HEK293 (cell line): ENCODE measurements around the gene AHRR.

Experiments used
- CTCF ChIA-PET: fragments of 350-600 bp; formaldehyde crosslinking; extraction: SDS; loops from one replicate; lab custom pipeline; 2021; ENCODE audit warnings: antibody characterized with exemption; lab: Yijun Ruan, JAX
- POLR2A ChIA-PET: fragments of 300-600 bp; formaldehyde crosslinking; extraction: SDS; loops from one replicate; lab custom pipeline; 2020; ENCODE audit warnings: antibody characterized with exemption, inconsistent platforms; lab: Yijun Ruan, JAX
- H3K27ac ChIP-seq: fragments of 200-500 bp; sonication (Bioruptor generic); 2 replicates; pipeline ENCODE4 v1.5.1; 2014; ENCODE audit warnings: low read depth, low read length, control low read depth, inconsistent platforms; ENCODE audit errors: extremely low read depth
- H3K36me3 ChIP-seq, 2 experiments: fragments of 200-500 bp in 1 of 2; sonication (Bioruptor generic) in 1 of 2; 1 replicate in 1 of 2; 2 replicates in 1 of 2; pipeline ENCODE4 v1.5.1; 2014 to 2017; ENCODE audit warnings: inconsistent platforms in 2 of 2, low read length in 2 of 2; ENCODE audit not compliant: control insufficient read depth in 2 of 2, insufficient read depth in 1 of 2
- H3K4me1 ChIP-seq: fragments of 200-500 bp; sonication (Bioruptor generic); 2 replicates; pipeline ENCODE4 v1.5.1; 2014; ENCODE audit warnings: mild to moderate bottlenecking, low read length, inconsistent platforms; ENCODE audit not compliant: control insufficient read depth, insufficient read depth
- H3K4me3 ChIP-seq: 2 replicates; pipeline ENCODE4 v1.5.1; 2011; ENCODE audit warnings: low read depth, mild to moderate bottlenecking, control low read depth, low read length, moderate library complexity
- H3K9me3 ChIP-seq: fragments of 200-500 bp; sonication (Bioruptor generic); 2 replicates; pipeline ENCODE4 v1.5.1; 2014; ENCODE audit warnings: low read depth, low read length, inconsistent platforms; ENCODE audit not compliant: control insufficient read depth, insufficient read depth
- INSM2 ChIP-seq: fragments of 450-650 bp; formaldehyde crosslinking; IDR thresholded peaks from 2 replicates; pipeline ENCODE4 v1.5.1; 2016; ENCODE audit warnings: missing biosample characterization, missing genetic modification characterization
- RBAK ChIP-seq: fragments of 450-650 bp; formaldehyde crosslinking; IDR thresholded peaks from 2 replicates; pipeline ENCODE4 v1.5.1; 2016; ENCODE audit warnings: missing biosample characterization, missing genetic modification characterization
- ZNF10 ChIP-seq: fragments of 450-650 bp; formaldehyde crosslinking; IDR thresholded peaks from 2 replicates; pipeline ENCODE4 v1.5.1; 2017; ENCODE audit warnings: missing biosample characterization, missing genetic modification characterization
- ZNF133 ChIP-seq: fragments of 450-650 bp; formaldehyde crosslinking; IDR thresholded peaks from 2 replicates; pipeline ENCODE4 v1.5.1; 2016; ENCODE audit warnings: missing biosample characterization, missing genetic modification characterization
- ZNF274 ChIP-seq, 2 experiments: fragments of 200-500 bp in 1 of 2; fragments of 450-650 bp in 1 of 2; sonication (Bioruptor generic) in 1 of 2; formaldehyde crosslinking in 1 of 2; IDR thresholded peaks; 2 replicates each; pipeline versions ENCODE4 v1.5.1 to v1.6.1; 2014 to 2016; ENCODE audit warnings: borderline replicate concordance in 1 of 2, inconsistent platforms in 1 of 2, low read length in 1 of 2, missing biosample characterization in 1 of 2, missing genetic modification characterization in 1 of 2
- ZNF37A ChIP-seq: fragments of 450-650 bp; IDR thresholded peaks from 2 replicates; pipeline ENCODE4 v1.5.1; 2018; ENCODE audit warnings: missing biosample characterization, missing genetic modification characterization
- ZNF514 ChIP-seq: fragments of 450-650 bp; formaldehyde crosslinking; IDR thresholded peaks from 2 replicates; pipeline ENCODE4 v1.5.1; 2016; ENCODE audit warnings: missing biosample characterization, missing genetic modification characterization
- ZNF518A ChIP-seq: fragments of 450-650 bp; formaldehyde crosslinking; conservative IDR thresholded peaks from 2 replicates; pipeline ENCODE4 v1.5.1; 2016; ENCODE audit warnings: low read depth, missing biosample characterization, missing genetic modification characterization
- ZNF561 ChIP-seq: fragments of 450-650 bp; IDR thresholded peaks from 2 replicates; pipeline ENCODE4 v1.5.1; 2018; ENCODE audit warnings: missing biosample characterization, missing genetic modification characterization, borderline replicate concordance
- TF ChIP-seq, protein P1 (sequence below): fragments of 450-650 bp; formaldehyde crosslinking; IDR thresholded peaks from 2 replicates; pipeline ENCODE4 v1.5.1; 2016; ENCODE audit warnings: missing biosample characterization, missing genetic modification characterization, borderline replicate concordance

Gene AHRR

GRCh38 chr5:416636-416960 is 95.1 kb downstream of the AHRR start:
- no peak overlapping the region for H3K4me3 ChIP-seq
- no peaks in the 10 kb centered on the region for H3K9me3 ChIP-seq
- H3K36me3 ChIP-seq = peaks cover 0 to 15% of the 10 kb centered on the region in 2 experiments; a peak in 1 of 3 replicates
- H3K4me1 ChIP-seq = peaks cover 11% of the 10 kb centered on the region; the same call in 1 of the 2 replicates
- no peak overlapping the region for H3K27ac ChIP-seq
- ChIA-PET POLR2A (no interaction called here), CTCF (no interaction called here)
- no peak for TF ChIP-seq INSM2 (tag by site-specific recombination)
- no peak for TF ChIP-seq ZNF274 (IDR thresholded peaks at IDR 0.05; ENCODE audit: low read length)
- no peak for TF ChIP-seq ZNF274 (tag by site-specific recombination; IDR thresholded peaks at IDR 0.05; ENCODE audit: borderline replicate concordance)
- TF ChIP-seq ZNF518A = no peak
- no peak for TF ChIP-seq RBAK
- TF ChIP-seq, protein P1, sequence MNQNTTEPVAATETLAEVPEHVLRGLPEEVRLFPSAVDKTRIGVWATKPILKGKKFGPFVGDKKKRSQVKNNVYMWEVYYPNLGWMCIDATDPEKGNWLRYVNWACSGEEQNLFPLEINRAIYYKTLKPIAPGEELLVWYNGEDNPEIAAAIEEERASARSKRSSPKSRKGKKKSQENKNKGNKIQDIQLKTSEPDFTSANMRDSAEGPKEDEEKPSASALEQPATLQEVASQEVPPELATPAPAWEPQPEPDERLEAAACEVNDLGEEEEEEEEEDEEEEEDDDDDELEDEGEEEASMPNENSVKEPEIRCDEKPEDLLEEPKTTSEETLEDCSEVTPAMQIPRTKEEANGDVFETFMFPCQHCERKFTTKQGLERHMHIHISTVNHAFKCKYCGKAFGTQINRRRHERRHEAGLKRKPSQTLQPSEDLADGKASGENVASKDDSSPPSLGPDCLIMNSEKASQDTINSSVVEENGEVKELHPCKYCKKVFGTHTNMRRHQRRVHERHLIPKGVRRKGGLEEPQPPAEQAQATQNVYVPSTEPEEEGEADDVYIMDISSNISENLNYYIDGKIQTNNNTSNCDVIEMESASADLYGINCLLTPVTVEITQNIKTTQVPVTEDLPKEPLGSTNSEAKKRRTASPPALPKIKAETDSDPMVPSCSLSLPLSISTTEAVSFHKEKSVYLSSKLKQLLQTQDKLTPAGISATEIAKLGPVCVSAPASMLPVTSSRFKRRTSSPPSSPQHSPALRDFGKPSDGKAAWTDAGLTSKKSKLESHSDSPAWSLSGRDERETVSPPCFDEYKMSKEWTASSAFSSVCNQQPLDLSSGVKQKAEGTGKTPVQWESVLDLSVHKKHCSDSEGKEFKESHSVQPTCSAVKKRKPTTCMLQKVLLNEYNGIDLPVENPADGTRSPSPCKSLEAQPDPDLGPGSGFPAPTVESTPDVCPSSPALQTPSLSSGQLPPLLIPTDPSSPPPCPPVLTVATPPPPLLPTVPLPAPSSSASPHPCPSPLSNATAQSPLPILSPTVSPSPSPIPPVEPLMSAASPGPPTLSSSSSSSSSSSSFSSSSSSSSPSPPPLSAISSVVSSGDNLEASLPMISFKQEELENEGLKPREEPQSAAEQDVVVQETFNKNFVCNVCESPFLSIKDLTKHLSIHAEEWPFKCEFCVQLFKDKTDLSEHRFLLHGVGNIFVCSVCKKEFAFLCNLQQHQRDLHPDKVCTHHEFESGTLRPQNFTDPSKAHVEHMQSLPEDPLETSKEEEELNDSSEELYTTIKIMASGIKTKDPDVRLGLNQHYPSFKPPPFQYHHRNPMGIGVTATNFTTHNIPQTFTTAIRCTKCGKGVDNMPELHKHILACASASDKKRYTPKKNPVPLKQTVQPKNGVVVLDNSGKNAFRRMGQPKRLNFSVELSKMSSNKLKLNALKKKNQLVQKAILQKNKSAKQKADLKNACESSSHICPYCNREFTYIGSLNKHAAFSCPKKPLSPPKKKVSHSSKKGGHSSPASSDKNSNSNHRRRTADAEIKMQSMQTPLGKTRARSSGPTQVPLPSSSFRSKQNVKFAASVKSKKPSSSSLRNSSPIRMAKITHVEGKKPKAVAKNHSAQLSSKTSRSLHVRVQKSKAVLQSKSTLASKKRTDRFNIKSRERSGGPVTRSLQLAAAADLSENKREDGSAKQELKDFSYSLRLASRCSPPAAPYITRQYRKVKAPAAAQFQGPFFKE (tag by site-specific recombination) = no peak
- TF ChIP-seq ZNF514 (tag by site-specific recombination) = no peak
- TF ChIP-seq, all 188 proteins: peak for 0

GRCh38 chr5:417301-418161 is 96.0 kb downstream of the AHRR start:
- Histone ChIP-seq H3K4me1 (peaks cover 11% of the 10 kb centered on the region; the same call in 1 of the 2 replicates), H3K36me3 (peaks cover 0 to 15% of the 10 kb centered on the region in 2 experiments; a peak in 1 of 3 replicates), H3K27ac (no peak overlapping the region)
- CTCF ChIA-PET = interaction anchor here (0.7 to 1.6 kb wide), 5 partner anchors 12 to 230 kb away, joined by 3 to 5 read pairs (median 3); no protein-coding TSS in a partner anchor
- TF ChIP-seq ZNF561 (tag by site-specific recombination) (no peak), ZNF37A (no peak), ZNF10 (tag by site-specific recombination) (no peak), ZNF133 (tag by site-specific recombination) (peak; percentile 74)
- TF ChIP-seq, all 188 proteins: peak for 1
- POLR2A ChIA-PET = no interaction called here
- Histone ChIP-seq H3K4me3 (no peak overlapping the region), H3K9me3 (no peaks in the 10 kb centered on the region)
